Gastroesophageal sphincter (tissue), 3 donors: ENCODE results near the gene RAB35.

ENCODE experiments used
- CTCF ChIP-seq, 4 experiments: fragments of 200-600 bp in 2 of 4; fragments of 450-650 bp in 2 of 4; sonication (generic) in 1 of 4; IDR thresholded peaks; one replicate each; pipeline ENCODE4 v1.5.1; 2017 to 2019; ENCODE audit warnings: antibody characterized with exemption in 4 of 4, mild to moderate bottlenecking in 2 of 4, moderate library complexity in 2 of 4
- EP300 ChIP-seq: sonication (generic); formaldehyde crosslinking; IDR thresholded peaks from one replicate; pipeline ENCODE4 v1.6.1; 2017; ENCODE audit warnings: antibody characterized with exemption, mild to moderate bottlenecking
- POLR2A ChIP-seq, 2 donors: fragments of 450-650 bp; IDR thresholded peaks; one replicate each; pipeline ENCODE4 v1.6.1; 2017; ENCODE audit warnings: antibody characterized with exemption in 2 of 2, mild to moderate bottlenecking in 2 of 2, moderate library complexity in 1 of 2
- POLR2AphosphoS5 ChIP-seq: sonication (generic); formaldehyde crosslinking; IDR thresholded peaks from one replicate; pipeline ENCODE4 v1.6.1; 2017; ENCODE audit warnings: antibody characterized with exemption

GRCh38 chr12:120062976-120063579, 53.5 kb downstream of the RAB35 start:
- no peak for TF ChIP-seq POLR2A (IDR thresholded peaks at IDR 0.05)
- no peak for TF ChIP-seq EP300
- no peak for TF ChIP-seq CTCF (IDR thresholded peaks at IDR 0.05)
- no peak for TF ChIP-seq POLR2AphosphoS5
